Measurements from ENCODE around the gene ANKRD13D.

ANKRD13D gene

DNA sequence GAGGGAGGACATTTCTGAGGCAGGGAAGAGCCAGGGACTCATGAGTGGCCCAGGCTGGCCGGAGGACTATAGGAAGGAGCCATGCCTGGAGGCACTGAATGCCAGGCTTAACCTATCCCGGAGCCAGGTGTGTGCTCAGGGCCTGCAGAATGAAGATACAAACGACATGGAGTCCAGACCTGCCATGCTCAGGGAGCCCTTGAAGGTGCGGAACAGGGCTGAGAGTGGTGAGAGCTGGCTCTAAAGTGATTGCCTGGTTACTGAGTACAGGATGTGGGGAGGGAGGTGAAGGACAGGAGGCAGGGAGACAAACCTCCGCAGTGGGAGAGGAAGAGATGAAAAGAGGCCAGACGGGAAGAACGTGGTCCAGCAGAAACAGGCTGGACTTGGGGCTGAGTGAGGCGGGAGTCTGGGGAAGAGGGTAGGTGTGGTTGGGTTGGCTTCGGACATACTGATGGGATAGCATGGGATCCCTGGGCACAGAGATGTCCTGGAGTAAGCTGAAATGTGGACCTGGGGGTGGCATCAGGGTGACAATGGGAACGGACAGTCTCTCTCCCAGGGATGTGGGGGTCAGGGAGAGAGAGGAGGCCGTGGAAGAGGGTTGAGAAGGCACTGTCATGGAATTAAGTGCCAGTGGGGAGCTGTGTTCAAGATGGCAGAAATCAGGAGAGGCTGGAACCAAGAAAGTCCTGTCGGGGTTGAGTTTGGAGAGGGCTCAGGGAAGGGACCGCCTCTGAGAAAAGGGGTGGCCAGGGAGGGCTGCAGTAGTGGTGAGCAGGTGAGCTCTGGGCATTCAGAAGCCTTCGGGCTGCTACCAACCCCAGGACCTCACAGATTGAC is 1.5 kb upstream of the ANKRD13D start:
- peaks cover 35% of the 10 kb centered on the region for H3K4me1 ChIP-seq (ENCODE audit: control insufficient read depth, insufficient read depth, low read length)
- no peaks in the 10 kb centered on the region for H3K27me3 ChIP-seq (ENCODE audit: control insufficient read depth, insufficient read depth, low read length)
- no peaks in the 10 kb centered on the region for H3K9me3 ChIP-seq (ENCODE audit: control insufficient read depth, low read length)
- H3K9ac ChIP-seq (ENCODE audit: low read length), result peak overlapping the region; percentile 48
- H3K4me3 ChIP-seq (ENCODE audit: low read length), result peak overlapping the region; percentile 50
- H3K36me3 ChIP-seq (ENCODE audit: control insufficient read depth, insufficient read depth, low read length), result peaks cover 13% of the 10 kb centered on the region

DNA sequence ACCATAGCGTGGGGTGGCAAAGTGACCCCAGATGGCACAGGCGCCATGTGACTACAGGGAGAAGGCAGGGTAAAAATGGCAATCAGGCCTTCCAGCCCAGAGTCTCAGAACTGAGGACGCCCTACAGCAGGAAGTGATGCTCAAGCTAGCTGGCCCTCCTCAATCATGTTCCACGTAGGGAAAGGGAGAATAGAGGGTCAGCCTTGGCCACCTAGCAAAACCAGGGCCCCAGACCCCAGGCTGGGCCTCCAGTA is 978 bp upstream of the ANKRD13D start:
- Histone ChIP-seq H3K9ac (ENCODE audit: low read length) (peak overlapping the region; percentile 48), H3K4me3 (ENCODE audit: low read length) (peak overlapping the region; percentile 50), H3K27me3 (ENCODE audit: control insufficient read depth, insufficient read depth, low read length) (no peaks in the 10 kb centered on the region), H3K9me3 (ENCODE audit: control insufficient read depth, low read length) (no peaks in the 10 kb centered on the region), H3K4me1 (ENCODE audit: control insufficient read depth, insufficient read depth, low read length) (peaks cover 40% of the 10 kb centered on the region), H3K36me3 (ENCODE audit: control insufficient read depth, insufficient read depth, low read length) (peaks cover 8% of the 10 kb centered on the region)

DNA sequence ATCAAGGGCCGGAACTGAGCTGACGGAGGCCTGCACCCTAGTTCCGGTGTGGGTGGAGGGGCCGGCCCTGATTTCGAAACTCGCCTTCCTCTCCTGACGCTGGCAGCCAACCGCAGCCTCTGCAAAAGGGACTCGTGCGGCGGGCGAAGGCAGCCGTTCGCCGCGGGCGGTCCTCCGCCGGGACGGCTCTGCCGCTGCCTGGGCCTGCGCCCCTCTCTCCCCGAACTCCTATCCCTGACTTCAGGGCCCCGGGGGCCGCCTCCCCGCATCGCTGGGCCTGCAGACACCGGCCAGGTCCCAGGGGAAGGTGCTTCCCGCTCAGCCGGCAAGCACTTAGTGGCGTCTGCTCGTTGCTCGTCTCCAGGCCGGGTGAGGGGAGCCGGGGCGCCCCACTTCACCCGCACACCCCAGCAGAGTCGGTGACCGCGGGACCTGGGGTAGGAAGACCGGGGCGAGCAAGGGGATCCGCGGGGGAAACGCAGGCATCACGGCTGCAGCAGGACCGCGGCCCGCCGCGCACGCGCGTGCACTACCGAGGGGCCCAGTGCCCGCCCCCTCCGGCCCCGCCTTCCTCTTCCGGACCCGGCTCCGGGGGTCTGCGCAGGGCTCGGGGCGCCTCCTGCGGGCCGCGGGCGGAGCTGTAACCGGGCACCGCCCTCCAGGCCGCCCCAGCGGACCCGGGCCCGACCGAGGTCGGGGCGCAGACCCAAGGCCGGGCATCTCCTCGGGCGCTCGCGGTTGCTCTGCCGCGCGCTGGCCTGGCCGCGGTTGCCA is 464 bp upstream of the ANKRD13D start:
- peaks cover 42% of the 10 kb centered on the region for H3K4me1 ChIP-seq (ENCODE audit: control insufficient read depth, insufficient read depth, low read length)
- H3K36me3 ChIP-seq (ENCODE audit: control insufficient read depth, insufficient read depth, low read length), result peaks cover 7% of the 10 kb centered on the region
- H3K9ac ChIP-seq (ENCODE audit: low read length), result peak overlapping the region; percentile 48
- H3K9me3 ChIP-seq (ENCODE audit: control insufficient read depth, low read length), result no peaks in the 10 kb centered on the region
- no peaks in the 10 kb centered on the region for H3K27me3 ChIP-seq (ENCODE audit: control insufficient read depth, insufficient read depth, low read length)
- H3K4me3 ChIP-seq (ENCODE audit: low read length), result peak overlapping the region; percentile 50

DNA sequence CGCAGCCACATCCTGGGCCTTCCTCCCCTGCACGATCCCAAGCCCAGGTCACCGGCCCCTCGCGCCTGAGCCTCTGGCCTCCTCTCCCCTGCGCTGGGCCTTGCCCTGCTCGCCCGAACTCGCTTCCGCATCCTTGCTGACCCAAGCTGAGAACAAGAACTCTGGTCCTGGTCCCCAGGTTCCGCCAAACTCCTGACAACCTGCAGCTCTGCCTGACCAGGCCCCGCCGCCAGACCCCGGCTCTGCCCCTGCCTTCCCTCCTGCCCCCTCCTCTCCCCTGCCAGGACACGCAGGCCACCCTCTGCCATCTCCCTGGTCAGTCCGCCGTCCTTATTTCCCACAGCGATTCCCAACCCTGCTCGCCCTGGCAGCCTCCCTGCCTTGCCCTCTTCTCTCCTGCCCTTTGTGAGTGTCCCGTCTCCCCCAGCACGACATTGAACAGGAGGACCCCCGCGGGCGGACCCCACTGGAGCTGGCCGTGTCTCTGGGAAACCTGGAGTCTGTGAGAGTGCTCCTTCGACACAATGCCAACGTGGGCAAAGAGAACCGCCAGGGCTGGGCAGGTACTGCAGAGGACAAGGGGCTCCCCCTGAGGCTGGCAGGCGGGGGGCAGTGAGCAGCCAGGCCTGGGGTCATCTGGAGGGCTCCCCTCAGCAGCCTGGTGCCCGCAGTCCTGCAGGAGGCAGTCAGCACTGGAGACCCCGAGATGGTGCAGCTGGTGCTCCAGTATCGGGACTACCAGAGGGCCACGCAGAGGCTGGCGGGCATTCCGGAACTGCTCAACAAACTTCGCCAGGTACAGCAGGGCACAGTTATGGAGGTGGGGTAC is 762 bp downstream of the ANKRD13D start:
- Histone ChIP-seq H3K4me3 (ENCODE audit: low read length) (peak overlapping the region; percentile 7), H3K9ac (ENCODE audit: low read length) (peak overlapping the region; percentile 64), H3K9me3 (ENCODE audit: control insufficient read depth, low read length) (no peaks in the 10 kb centered on the region), H3K4me1 (ENCODE audit: control insufficient read depth, insufficient read depth, low read length) (peaks cover 42% of the 10 kb centered on the region), H3K27me3 (ENCODE audit: control insufficient read depth, insufficient read depth, low read length) (no peaks in the 10 kb centered on the region), H3K36me3 (ENCODE audit: control insufficient read depth, insufficient read depth, low read length) (no peaks in the 10 kb centered on the region)

DNA sequence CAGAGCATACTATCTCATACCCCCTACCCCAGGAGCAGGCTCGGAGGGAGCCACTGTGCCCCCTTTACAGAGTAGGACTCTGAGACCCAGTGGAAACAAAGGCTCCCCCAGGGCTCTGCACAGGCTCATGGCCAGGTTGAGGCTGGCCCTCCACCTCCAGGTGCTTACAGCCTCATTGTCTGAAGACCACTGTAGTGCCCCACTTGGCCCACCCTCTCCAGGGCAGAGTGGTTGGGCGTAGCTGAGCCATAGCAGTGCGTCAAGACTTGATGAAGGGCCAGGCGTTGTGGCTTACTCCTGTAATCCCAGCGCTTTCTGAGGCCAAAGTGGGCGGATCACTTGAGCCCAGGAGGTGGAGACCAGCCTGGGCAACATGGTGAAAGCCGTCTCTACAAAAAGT is 1.7 kb downstream of the ANKRD13D start:
- Histone ChIP-seq H3K4me3 (ENCODE audit: low read length) (no peak overlapping the region), H3K9ac (ENCODE audit: low read length) (no peak overlapping the region), H3K9me3 (ENCODE audit: control insufficient read depth, low read length) (no peaks in the 10 kb centered on the region), H3K27me3 (ENCODE audit: control insufficient read depth, insufficient read depth, low read length) (no peaks in the 10 kb centered on the region), H3K36me3 (ENCODE audit: control insufficient read depth, insufficient read depth, low read length) (no peaks in the 10 kb centered on the region), H3K4me1 (ENCODE audit: control insufficient read depth, insufficient read depth, low read length) (peaks cover 42% of the 10 kb centered on the region)

DNA sequence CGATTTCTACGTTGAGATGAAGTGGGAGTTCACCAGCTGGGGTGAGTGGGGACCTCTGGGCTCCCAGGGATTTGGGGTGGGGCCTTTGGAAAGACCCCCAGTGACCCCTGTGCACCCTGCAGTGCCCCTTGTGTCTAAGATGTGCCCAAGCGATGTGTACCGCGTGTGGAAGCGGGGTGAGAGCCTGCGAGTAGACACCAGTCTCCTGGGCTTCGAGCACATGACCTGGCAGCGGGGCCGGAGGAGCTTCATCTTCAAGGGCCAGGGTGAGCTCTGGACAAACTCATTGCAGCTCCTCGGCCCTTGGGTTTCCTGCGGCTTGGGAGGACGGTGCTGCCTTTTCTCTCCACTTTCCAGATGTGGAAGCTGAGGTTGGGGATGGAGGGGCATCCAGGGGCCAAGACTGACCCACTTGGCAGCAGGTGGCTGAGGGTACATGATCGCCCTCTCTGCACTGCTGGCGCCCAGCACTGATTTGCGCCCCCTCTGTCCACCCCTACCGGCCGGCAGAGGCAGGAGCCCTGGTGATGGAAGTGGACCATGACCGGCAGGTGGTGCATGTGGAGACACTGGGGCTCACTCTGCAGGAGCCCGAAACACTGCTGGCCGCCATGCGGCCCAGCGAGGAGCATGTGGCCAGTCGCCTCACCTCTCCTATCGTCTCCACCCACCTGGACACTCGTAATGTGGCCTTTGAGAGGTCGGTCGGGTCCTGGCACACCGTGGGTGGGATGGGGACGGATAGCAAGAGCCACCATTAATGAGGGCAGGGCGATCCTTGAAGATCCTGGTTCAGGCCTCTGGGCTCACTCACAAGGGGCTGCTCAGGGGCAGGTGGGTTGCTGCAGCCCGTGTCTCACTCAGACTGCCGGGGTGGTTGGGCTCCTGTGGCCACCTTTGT is 2.6 kb downstream of the ANKRD13D start:
- Histone ChIP-seq H3K4me3 (ENCODE audit: low read length) (no peak overlapping the region), H3K36me3 (ENCODE audit: control insufficient read depth, insufficient read depth, low read length) (no peaks in the 10 kb centered on the region), H3K9me3 (ENCODE audit: control insufficient read depth, low read length) (no peaks in the 10 kb centered on the region), H3K27me3 (ENCODE audit: control insufficient read depth, insufficient read depth, low read length) (no peaks in the 10 kb centered on the region), H3K4me1 (ENCODE audit: control insufficient read depth, insufficient read depth, low read length) (peaks cover 42% of the 10 kb centered on the region), H3K9ac (ENCODE audit: low read length) (no peak overlapping the region)

DNA sequence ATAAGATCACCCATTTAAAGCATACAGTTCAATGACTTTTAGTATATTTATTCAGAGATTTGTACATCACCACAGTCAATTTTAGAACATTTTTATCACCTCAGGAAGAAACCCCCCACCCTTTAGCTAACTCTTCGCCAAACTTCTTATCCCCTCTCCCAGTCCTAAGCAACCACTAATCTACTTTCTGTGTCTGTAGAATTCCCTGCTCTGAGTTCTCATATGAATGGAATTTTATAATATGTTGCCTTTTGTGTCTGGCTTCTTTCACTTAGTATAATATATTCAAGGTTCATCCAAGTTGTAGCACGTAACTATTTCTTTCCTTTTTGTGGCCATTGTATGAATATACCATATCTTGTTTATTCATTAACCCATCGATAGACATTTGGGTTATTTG is 3.6 kb downstream of the ANKRD13D start:
- Histone ChIP-seq H3K9me3 (ENCODE audit: control insufficient read depth, low read length) (no peaks in the 10 kb centered on the region), H3K27me3 (ENCODE audit: control insufficient read depth, insufficient read depth, low read length) (no peaks in the 10 kb centered on the region), H3K9ac (ENCODE audit: low read length) (no peak overlapping the region), H3K4me3 (ENCODE audit: low read length) (no peak overlapping the region), H3K36me3 (ENCODE audit: control insufficient read depth, insufficient read depth, low read length) (no peaks in the 10 kb centered on the region), H3K4me1 (ENCODE audit: control insufficient read depth, insufficient read depth, low read length) (peaks cover 35% of the 10 kb centered on the region)

DNA sequence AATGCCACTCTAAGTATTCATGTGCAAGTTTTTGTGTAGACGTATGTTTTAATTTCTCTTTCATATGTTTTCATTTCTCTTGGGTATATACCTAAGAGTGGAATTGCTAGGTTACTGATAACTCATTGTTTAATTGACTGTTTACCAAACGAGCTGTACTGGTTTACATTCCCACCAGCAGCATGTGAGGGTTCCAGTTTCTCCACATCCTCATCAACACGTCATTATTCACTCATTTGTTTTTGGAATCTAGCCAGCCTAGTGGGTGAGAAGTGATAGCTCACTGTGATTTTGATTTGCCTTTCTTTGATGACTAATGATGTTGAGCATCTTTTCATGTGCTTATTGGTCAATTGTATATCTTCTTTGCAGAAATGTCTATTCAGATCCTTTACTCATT is 4.0 kb downstream of the ANKRD13D start:
- no peaks in the 10 kb centered on the region for H3K9me3 ChIP-seq (ENCODE audit: control insufficient read depth, low read length)
- peaks cover 31% of the 10 kb centered on the region for H3K4me1 ChIP-seq (ENCODE audit: control insufficient read depth, insufficient read depth, low read length)
- no peak overlapping the region for H3K9ac ChIP-seq (ENCODE audit: low read length)
- no peaks in the 10 kb centered on the region for H3K27me3 ChIP-seq (ENCODE audit: control insufficient read depth, insufficient read depth, low read length)
- no peak overlapping the region for H3K4me3 ChIP-seq (ENCODE audit: low read length)
- H3K36me3 ChIP-seq (ENCODE audit: control insufficient read depth, insufficient read depth, low read length), result no peaks in the 10 kb centered on the region

DNA sequence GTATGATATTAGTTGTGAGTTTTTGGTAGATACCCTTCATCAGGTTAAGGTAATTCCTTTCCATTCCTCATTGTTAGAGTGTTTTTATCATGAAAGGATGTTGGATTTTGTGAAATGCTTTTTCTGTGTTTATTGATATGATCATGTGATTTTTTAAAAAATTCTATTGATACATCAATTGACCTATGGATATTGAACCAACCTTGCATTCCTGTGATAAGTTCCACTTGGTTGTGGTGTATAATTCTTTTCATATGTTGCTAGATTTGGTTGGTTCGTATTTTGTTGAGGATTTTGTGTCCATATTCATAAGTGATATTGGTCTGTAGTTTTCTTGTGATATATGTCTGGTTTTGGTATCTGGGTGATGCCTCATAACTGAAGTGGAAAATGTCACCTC is 6.7 kb downstream of the ANKRD13D start:
- H3K4me1 ChIP-seq (ENCODE audit: control insufficient read depth, insufficient read depth, low read length), result peaks cover 12% of the 10 kb centered on the region
- H3K4me3 ChIP-seq (ENCODE audit: low read length), result no peak overlapping the region
- H3K9ac ChIP-seq (ENCODE audit: low read length), result no peak overlapping the region
- H3K9me3 ChIP-seq (ENCODE audit: control insufficient read depth, low read length), result no peaks in the 10 kb centered on the region
- H3K36me3 ChIP-seq (ENCODE audit: control insufficient read depth, insufficient read depth, low read length), result peaks cover 13% of the 10 kb centered on the region
- H3K27me3 ChIP-seq (ENCODE audit: control insufficient read depth, insufficient read depth, low read length), result no peaks in the 10 kb centered on the region

DNA sequence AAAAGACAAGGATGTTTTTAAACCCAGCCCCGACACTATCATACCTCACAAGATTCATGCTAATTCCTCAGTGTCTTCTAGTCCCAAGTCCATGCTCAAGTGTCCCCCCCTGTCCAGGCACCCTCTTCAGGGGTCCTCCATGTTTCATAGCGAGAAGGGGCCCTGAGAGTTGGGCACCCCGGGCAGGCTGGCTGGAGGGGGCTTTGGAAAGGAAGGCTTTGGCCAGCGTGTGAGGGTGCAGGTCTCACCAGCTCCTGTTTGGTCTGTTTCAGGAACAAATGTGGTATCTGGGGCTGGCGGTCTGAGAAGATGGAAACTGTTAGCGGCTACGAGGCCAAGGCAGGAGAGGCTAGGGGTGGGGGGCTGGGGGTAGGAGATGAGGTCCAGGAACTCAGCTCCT is 9.7 kb downstream of the ANKRD13D start:
- peaks cover 14% of the 10 kb centered on the region for H3K4me1 ChIP-seq (ENCODE audit: control insufficient read depth, insufficient read depth, low read length)
- peaks cover 15% of the 10 kb centered on the region for H3K36me3 ChIP-seq (ENCODE audit: control insufficient read depth, insufficient read depth, low read length)
- no peak overlapping the region for H3K4me3 ChIP-seq (ENCODE audit: low read length)
- H3K9ac ChIP-seq (ENCODE audit: low read length), result no peak overlapping the region
- H3K27me3 ChIP-seq (ENCODE audit: control insufficient read depth, insufficient read depth, low read length), result no peaks in the 10 kb centered on the region
- H3K9me3 ChIP-seq (ENCODE audit: control insufficient read depth, low read length), result no peaks in the 10 kb centered on the region

DNA sequence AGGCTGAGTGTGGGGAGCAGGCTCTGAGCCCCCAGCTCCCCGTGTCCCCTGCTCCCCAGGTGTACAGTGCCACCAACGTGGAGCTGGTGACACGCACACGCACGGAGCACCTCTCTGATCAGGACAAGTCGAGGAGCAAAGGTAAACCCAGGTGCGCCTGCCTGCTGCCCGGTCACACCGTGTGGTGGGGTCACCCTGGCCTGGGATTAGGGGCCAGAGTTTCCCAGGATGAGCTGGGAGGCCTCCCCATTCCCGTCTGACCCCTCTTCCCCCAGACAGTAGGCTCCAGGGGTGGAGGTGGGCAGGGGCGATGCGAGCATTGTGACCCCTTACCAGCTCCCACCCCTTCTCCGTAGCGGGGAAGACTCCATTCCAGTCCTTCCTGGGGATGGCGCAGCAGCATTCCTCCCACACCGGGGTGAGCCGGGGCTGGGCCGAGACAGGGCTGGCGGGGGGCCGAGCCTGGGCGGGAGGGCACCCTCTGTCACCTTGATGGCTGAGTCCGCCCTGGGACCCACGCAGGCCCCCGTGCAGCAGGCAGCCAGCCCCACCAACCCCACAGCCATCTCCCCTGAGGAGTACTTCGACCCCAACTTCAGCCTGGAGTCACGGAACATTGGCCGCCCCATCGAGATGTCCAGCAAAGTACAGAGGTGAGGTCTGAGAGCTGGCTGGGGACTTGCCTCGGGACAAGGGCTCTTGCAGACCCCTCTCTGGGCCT is 10.5 kb downstream of the ANKRD13D start:
- H3K4me1 ChIP-seq (ENCODE audit: control insufficient read depth, insufficient read depth, low read length), result peaks cover 18% of the 10 kb centered on the region
- peaks cover 15% of the 10 kb centered on the region for H3K36me3 ChIP-seq (ENCODE audit: control insufficient read depth, insufficient read depth, low read length)
- no peak overlapping the region for H3K9ac ChIP-seq (ENCODE audit: low read length)

More for the DNA sequence above, 10.5 kb downstream of the ANKRD13D start:
- H3K4me3 ChIP-seq (ENCODE audit: low read length), result no peak overlapping the region
- no peaks in the 10 kb centered on the region for H3K27me3 ChIP-seq (ENCODE audit: control insufficient read depth, insufficient read depth, low read length)
- no peaks in the 10 kb centered on the region for H3K9me3 ChIP-seq (ENCODE audit: control insufficient read depth, low read length)

Data from mucosa of stomach (tissue), 1 donor.